OCI-LY3 (cell line): ENCODE data around the gene KRT35.

Experiments used
- CTCF ChIP-seq: fragments of 200-600, 300-600 bp; sonication (generic); IDR thresholded peaks from 2 replicates; pipeline ENCODE4 v1.5.1; 2014; ENCODE audit warnings: antibody characterized with exemption, low read length, low read depth
- EZH2phosphoT487 ChIP-seq: fragments of 200-600 bp; shearing (Covaris generic); IDR thresholded peaks from 2 replicates; pipeline ENCODE4 v1.6.1; 2018; ENCODE audit warnings: antibody characterized with exemption, mixed run types, low read depth

- TF ChIP-seq EZH2phosphoT487 (no peak), CTCF (no peak)
Observed at GRCh38 chr17:41504246-41504977, 23.5 kb upstream of the KRT35 start.
